Measurements from ENCODE around the gene GPATCH8. TPM values are rescaled to one million over a fixed set of nuclear protein-coding genes. Genes with fewer than 3 reads are reported as not detected.

The GPATCH8 gene
- total RNA-seq, 2 donors from 2014 or later = 30.3 to 33.9 TPM

DNA sequence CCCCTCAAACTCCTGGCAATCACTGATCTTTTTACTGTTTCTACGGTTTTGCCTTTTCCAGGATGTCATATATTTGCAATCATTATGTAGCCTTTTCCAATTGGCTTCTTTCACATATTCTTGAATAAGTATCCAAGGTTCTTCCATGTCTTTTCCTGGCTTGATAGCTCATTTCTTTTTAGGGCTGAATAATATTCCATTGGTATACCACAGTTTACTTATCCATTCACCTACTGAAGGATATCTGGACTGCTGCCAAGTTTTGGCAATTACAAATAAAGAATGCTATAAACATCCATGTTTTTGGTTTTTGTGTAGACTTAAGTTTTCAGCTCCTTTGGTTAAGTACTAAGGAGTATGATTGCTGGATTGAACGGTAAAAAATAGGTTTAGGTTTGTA, 16.0 kb downstream of the GPATCH8 start:
- TF ChIP-seq CTCF (IDR thresholded peaks at IDR 0.05) = no peak
- no peaks in the 10 kb centered on the region for H3K36me3 ChIP-seq
- H3K9me3 ChIP-seq = no peaks in the 10 kb centered on the region
- H3K4me3 ChIP-seq = no peak overlapping the region
- DNase-seq = no peak
- intact Hi-C loops (cut with DNase I) = no loop called here
- no peaks in the 10 kb centered on the region for H3K27me3 ChIP-seq
- H3K27ac ChIP-seq = no peak overlapping the region
- no peaks in the 10 kb centered on the region for H3K4me1 ChIP-seq
- no peak overlapping the region for H3K9ac ChIP-seq (ENCODE audit: low read depth in 2 of 2, low read length in 2 of 2)

GRCh38 chr17:44473367-44473766, 29.8 kb downstream of the GPATCH8 start:
- DNase-seq = no peak
- Histone ChIP-seq H3K9ac (ENCODE audit: low read depth in 2 of 2, low read length in 2 of 2) (no peak overlapping the region), H3K27ac (no peak overlapping the region), H3K27me3 (no peaks in the 10 kb centered on the region), H3K9me3 (no peaks in the 10 kb centered on the region), H3K4me3 (no peak overlapping the region), H3K36me3 (no peaks in the 10 kb centered on the region), H3K4me1 (no peaks in the 10 kb centered on the region)
- TF ChIP-seq CTCF (IDR thresholded peaks at IDR 0.05) = no peak
- intact Hi-C loops (cut with DNase I) = no loop called here

DNA sequence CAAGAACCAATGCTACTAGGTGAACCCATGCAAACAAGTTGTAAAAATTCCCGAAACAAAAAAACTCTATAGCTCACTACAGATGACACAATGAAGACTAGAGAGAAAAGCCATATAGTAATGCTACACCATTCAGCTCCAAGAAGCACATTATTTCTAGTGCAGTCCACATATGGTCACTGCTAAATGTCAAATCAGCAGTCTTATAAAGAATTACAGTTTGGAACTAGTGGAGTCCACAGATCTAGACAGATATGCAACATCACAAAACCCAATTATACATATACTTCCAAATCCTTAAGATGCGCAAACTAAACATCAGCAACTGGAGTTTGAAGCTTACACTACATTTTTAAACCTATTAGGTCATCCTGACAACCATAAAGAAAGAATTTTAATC, 33.5 kb downstream of the GPATCH8 start:
- no peaks in the 10 kb centered on the region for H3K27me3 ChIP-seq
- no peak for TF ChIP-seq CTCF (IDR thresholded peaks at IDR 0.05)
- H3K27ac ChIP-seq = no peak overlapping the region
- H3K4me3 ChIP-seq = no peak overlapping the region
- H3K4me1 ChIP-seq = no peaks in the 10 kb centered on the region
- intact Hi-C loops (cut with DNase I) = no loop called here
- H3K36me3 ChIP-seq = no peaks in the 10 kb centered on the region
- no peak for DNase-seq
- H3K9me3 ChIP-seq = no peaks in the 10 kb centered on the region
- no peak overlapping the region for H3K9ac ChIP-seq (ENCODE audit: low read depth in 2 of 2, low read length in 2 of 2)

DNA sequence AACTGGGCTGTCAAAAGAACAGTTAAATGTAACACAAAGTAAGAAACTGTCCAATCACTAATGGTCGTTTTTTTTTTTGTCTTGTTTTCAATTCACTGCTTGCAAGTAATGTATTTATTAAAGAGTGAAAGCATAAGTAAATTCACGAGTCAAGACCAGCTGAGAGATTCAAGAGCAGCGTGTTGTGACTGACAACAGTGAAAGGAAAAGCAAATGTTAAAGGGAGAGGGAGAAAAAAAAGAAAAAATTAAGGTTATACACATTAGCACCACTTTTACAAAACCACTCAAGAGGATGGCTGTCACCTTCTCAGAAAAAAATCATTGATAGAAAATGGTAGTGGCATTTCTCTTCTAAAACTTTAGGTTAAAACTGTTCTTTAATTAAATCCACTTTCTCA, 36.1 kb downstream of the GPATCH8 start:
- Histone ChIP-seq H3K27ac (no peak overlapping the region), H3K9me3 (no peaks in the 10 kb centered on the region), H3K4me3 (no peak overlapping the region), H3K4me1 (no peaks in the 10 kb centered on the region), H3K27me3 (no peaks in the 10 kb centered on the region), H3K36me3 (no peaks in the 10 kb centered on the region), H3K9ac (ENCODE audit: low read depth in 2 of 2, low read length in 2 of 2) (no peak overlapping the region)
- no peak for TF ChIP-seq CTCF (IDR thresholded peaks at IDR 0.05)
- no peak for DNase-seq
- intact Hi-C loops (cut with DNase I) = no loop called here

GRCh38 chr17:44466339-44466738, 36.9 kb downstream of the GPATCH8 start:
- no peak overlapping the region for H3K4me3 ChIP-seq
- intact Hi-C loops (cut with DNase I) = no loop called here
- H3K36me3 ChIP-seq = no peaks in the 10 kb centered on the region
- H3K9ac ChIP-seq (ENCODE audit: low read depth in 2 of 2, low read length in 2 of 2) = no peak overlapping the region
- H3K27me3 ChIP-seq = no peaks in the 10 kb centered on the region
- H3K27ac ChIP-seq = no peak overlapping the region
- DNase-seq = no peak
- no peaks in the 10 kb centered on the region for H3K4me1 ChIP-seq
- no peak for TF ChIP-seq CTCF (IDR thresholded peaks at IDR 0.05)
- no peaks in the 10 kb centered on the region for H3K9me3 ChIP-seq

DNA sequence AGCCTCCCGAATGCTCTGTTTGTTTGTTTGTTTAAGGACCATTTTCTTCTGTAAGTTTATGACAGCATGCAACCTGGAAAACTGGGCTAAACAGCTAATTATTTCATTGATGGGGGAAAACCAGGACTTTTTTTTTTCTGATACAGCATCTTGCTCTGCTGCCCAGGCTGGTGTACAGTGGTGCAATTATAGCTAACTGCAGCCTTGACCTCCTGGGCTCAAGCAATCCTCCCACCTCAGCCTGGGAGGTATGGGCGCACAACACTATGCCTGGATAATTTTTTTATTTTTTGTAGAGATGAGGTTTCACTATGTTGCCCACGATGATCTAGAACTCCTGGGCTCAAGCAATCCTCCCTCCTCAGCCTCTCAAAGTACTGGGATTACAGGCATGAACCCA, 37.3 kb downstream of the GPATCH8 start:
- TF ChIP-seq CTCF (IDR thresholded peaks at IDR 0.05) = no peak
- Histone ChIP-seq H3K4me1 (no peaks in the 10 kb centered on the region), H3K36me3 (no peaks in the 10 kb centered on the region), H3K27ac (no peak overlapping the region), H3K9ac (ENCODE audit: low read depth in 2 of 2, low read length in 2 of 2) (no peak overlapping the region), H3K9me3 (no peaks in the 10 kb centered on the region), H3K4me3 (no peak overlapping the region), H3K27me3 (no peaks in the 10 kb centered on the region)
- DNase-seq = no peak
- intact Hi-C loops (cut with DNase I) = no loop called here
